Measurements from ENCODE around the gene RETREG3.

Gene RETREG3

GRCh38 chr17:42618442-42619150, 9.4 kb upstream of the RETREG3 start:
- peaks cover 7% of the 10 kb centered on the region for H3K4me1 ChIP-seq (ENCODE audit: control insufficient read depth, insufficient read depth, low read depth, low read length)
- WGBS = 77% methylated on average over 8 of the region's 9 CpGs
- DNase-seq = peak; percentile 25
- H3K4me2 ChIP-seq (ENCODE audit: low read length, poor library complexity, severe bottlenecking) = no peak overlapping the region
- no peak overlapping the region for H3K18ac ChIP-seq (ENCODE audit: low read depth in 1 of 2, low read length in 2 of 2)
- no peak overlapping the region for H4K91ac ChIP-seq (ENCODE audit: low read length)
- H3K9ac ChIP-seq (ENCODE audit: low read length) = no peak overlapping the region
- no peak overlapping the region for H2BK120ac ChIP-seq (ENCODE audit: low read depth, low read length)
- H3K27ac ChIP-seq (ENCODE audit: low read length, poor library complexity, severe bottlenecking) = no peak overlapping the region
- no peak overlapping the region for H2AK5ac ChIP-seq (ENCODE audit: low read length, severe bottlenecking)
- no peak overlapping the region for H2BK15ac ChIP-seq (ENCODE audit: low read depth, poor library complexity, severe bottlenecking)
- H3K36me3 ChIP-seq (ENCODE audit: control insufficient read depth in 1 of 2, insufficient read depth in 2 of 2, low read depth in 1 of 2, low read length in 2 of 2) = peaks cover 23 to 25% of the 10 kb centered on the region in 2 experiments
- no peak overlapping the region for H3K23ac ChIP-seq (ENCODE audit: low read length in 2 of 2)
- H4K8ac ChIP-seq (ENCODE audit: low read length) = no peak overlapping the region
- H3K14ac ChIP-seq (ENCODE audit: low read length in 2 of 2) = no peak overlapping the region
- H2BK5ac ChIP-seq (ENCODE audit: low read depth, low read length, poor library complexity, severe bottlenecking) = no peak overlapping the region
- H3K27me3 ChIP-seq (ENCODE audit: control insufficient read depth in 1 of 2, insufficient read depth in 1 of 2, low read length in 2 of 2) = no peaks in the 10 kb centered on the region
- H3K4ac ChIP-seq (ENCODE audit: low read depth in 1 of 2, low read length in 2 of 2) = no peak overlapping the region
- H2BK12ac ChIP-seq (ENCODE audit: low read length in 2 of 2) = no peak overlapping the region
- no peak overlapping the region for H3K4me3 ChIP-seq (ENCODE audit: insufficient read depth in 1 of 2, low read depth in 1 of 2, low read length in 2 of 2)
- H3K9me3 ChIP-seq (ENCODE audit: control insufficient read depth, low read length) = no peaks in the 10 kb centered on the region
- H3K79me1 ChIP-seq (replicated peaks; ENCODE audit: low read length, poor library complexity, severe bottlenecking) = peaks cover 4% of the 10 kb centered on the region
- no peak overlapping the region for H2AFZ ChIP-seq (ENCODE audit: low read depth, low read length)

- WGBS = 93% methylated on average over 4 of the region's 4 CpGs
- H3K4me1 ChIP-seq (ENCODE audit: control insufficient read depth, insufficient read depth, low read depth, low read length) = peaks cover 7% of the 10 kb centered on the region
- no peak overlapping the region for H3K4me3 ChIP-seq (ENCODE audit: insufficient read depth in 1 of 2, low read depth in 1 of 2, low read length in 2 of 2)
- peaks cover 6% of the 10 kb centered on the region for H3K79me1 ChIP-seq (replicated peaks; ENCODE audit: low read length, poor library complexity, severe bottlenecking)
- H3K9me3 ChIP-seq (ENCODE audit: control insufficient read depth, low read length) = no peaks in the 10 kb centered on the region
- no peak for DNase-seq
- no peak overlapping the region for H4K91ac ChIP-seq (ENCODE audit: low read length)
- no peak overlapping the region for H3K27ac ChIP-seq (ENCODE audit: low read length, poor library complexity, severe bottlenecking)
- H2BK5ac ChIP-seq (ENCODE audit: low read depth, low read length, poor library complexity, severe bottlenecking) = no peak overlapping the region
- H2BK120ac ChIP-seq (ENCODE audit: low read depth, low read length) = no peak overlapping the region
- no peak overlapping the region for H4K8ac ChIP-seq (ENCODE audit: low read length)
- H2AFZ ChIP-seq (ENCODE audit: low read depth, low read length) = no peak overlapping the region
- H3K36me3 ChIP-seq (ENCODE audit: control insufficient read depth in 1 of 2, insufficient read depth in 2 of 2, low read depth in 1 of 2, low read length in 2 of 2) = peaks cover 28 to 31% of the 10 kb centered on the region in 2 experiments
- no peak overlapping the region for H2AK5ac ChIP-seq (ENCODE audit: low read length, severe bottlenecking)
- no peak overlapping the region for H2BK15ac ChIP-seq (ENCODE audit: low read depth, poor library complexity, severe bottlenecking)
- no peak overlapping the region for H2BK12ac ChIP-seq (ENCODE audit: low read length in 2 of 2)
- H3K14ac ChIP-seq (ENCODE audit: low read length in 2 of 2) = no peak overlapping the region
- no peak overlapping the region for H3K18ac ChIP-seq (ENCODE audit: low read depth in 1 of 2, low read length in 2 of 2)
- no peak overlapping the region for H3K4me2 ChIP-seq (ENCODE audit: low read length, poor library complexity, severe bottlenecking)
- H3K9ac ChIP-seq (ENCODE audit: low read length) = no peak overlapping the region
- H3K27me3 ChIP-seq (ENCODE audit: control insufficient read depth in 1 of 2, insufficient read depth in 1 of 2, low read length in 2 of 2) = no peaks in the 10 kb centered on the region
- H3K4ac ChIP-seq (ENCODE audit: low read depth in 1 of 2, low read length in 2 of 2) = no peak overlapping the region
- H3K23ac ChIP-seq (ENCODE audit: low read length in 2 of 2) = no peak overlapping the region
Observed at GRCh38 chr17:42617956-42618431, 8.8 kb upstream of the RETREG3 start.

GRCh38 chr17:42613699-42614295, 4.6 kb upstream of the RETREG3 start:
- H3K36me3 ChIP-seq (ENCODE audit: control insufficient read depth in 1 of 2, insufficient read depth in 2 of 2, low read depth in 1 of 2, low read length in 2 of 2) = peaks cover 39 to 45% of the 10 kb centered on the region in 2 experiments
- H2BK120ac ChIP-seq (ENCODE audit: low read depth, low read length) = no peak overlapping the region
- peaks cover 17% of the 10 kb centered on the region for H3K79me1 ChIP-seq (replicated peaks; ENCODE audit: low read length, poor library complexity, severe bottlenecking)
- no peak overlapping the region for H3K4ac ChIP-seq (ENCODE audit: low read depth in 1 of 2, low read length in 2 of 2)
- H3K4me2 ChIP-seq (ENCODE audit: low read length, poor library complexity, severe bottlenecking) = no peak overlapping the region
- no peak overlapping the region for H3K14ac ChIP-seq (ENCODE audit: low read length in 2 of 2)
- no peak overlapping the region for H2AK5ac ChIP-seq (ENCODE audit: low read length, severe bottlenecking)
- no peak overlapping the region for H3K9ac ChIP-seq (ENCODE audit: low read length)
- H4K91ac ChIP-seq (ENCODE audit: low read length) = no peak overlapping the region
- H4K8ac ChIP-seq (ENCODE audit: low read length) = no peak overlapping the region
- H2AFZ ChIP-seq (ENCODE audit: low read depth, low read length) = no peak overlapping the region
- no peak overlapping the region for H3K23ac ChIP-seq (ENCODE audit: low read length in 2 of 2)
- no peak overlapping the region for H2BK12ac ChIP-seq (ENCODE audit: low read length in 2 of 2)
- peaks cover 14% of the 10 kb centered on the region for H3K4me1 ChIP-seq (ENCODE audit: control insufficient read depth, insufficient read depth, low read depth, low read length)
- H3K27me3 ChIP-seq (ENCODE audit: control insufficient read depth in 1 of 2, insufficient read depth in 1 of 2, low read length in 2 of 2) = no peaks in the 10 kb centered on the region
- no peaks in the 10 kb centered on the region for H3K9me3 ChIP-seq (ENCODE audit: control insufficient read depth, low read length)
- no peak overlapping the region for H2BK15ac ChIP-seq (ENCODE audit: low read depth, poor library complexity, severe bottlenecking)
- H2BK5ac ChIP-seq (ENCODE audit: low read depth, low read length, poor library complexity, severe bottlenecking) = no peak overlapping the region
- no peak overlapping the region for H3K27ac ChIP-seq (ENCODE audit: low read length, poor library complexity, severe bottlenecking)
- DNase-seq = no peak
- WGBS = 98% methylated on average over 15 of the region's 17 CpGs
- H3K18ac ChIP-seq (ENCODE audit: low read depth in 1 of 2, low read length in 2 of 2) = no peak overlapping the region
- no peak overlapping the region for H3K4me3 ChIP-seq (ENCODE audit: insufficient read depth in 1 of 2, low read depth in 1 of 2, low read length in 2 of 2)

- Histone ChIP-seq H3K27me3 (ENCODE audit: control insufficient read depth in 1 of 2, insufficient read depth in 1 of 2, low read length in 2 of 2) (no peaks in the 10 kb centered on the region), H3K23ac (ENCODE audit: low read length in 2 of 2) (no peak overlapping the region), H2AK5ac (ENCODE audit: low read length, severe bottlenecking) (no peak overlapping the region), H4K8ac (ENCODE audit: low read length) (no peak overlapping the region), H3K4me2 (ENCODE audit: low read length, poor library complexity, severe bottlenecking) (no peak overlapping the region), H4K91ac (ENCODE audit: low read length) (no peak overlapping the region), H3K27ac (ENCODE audit: low read length, poor library complexity, severe bottlenecking) (no peak overlapping the region), H2BK12ac (ENCODE audit: low read length in 2 of 2) (no peak overlapping the region), H3K79me1 (replicated peaks; ENCODE audit: low read length, poor library complexity, severe bottlenecking) (peaks cover 17% of the 10 kb centered on the region), H2BK5ac (ENCODE audit: low read depth, low read length, poor library complexity, severe bottlenecking) (no peak overlapping the region), H3K4me1 (ENCODE audit: control insufficient read depth, insufficient read depth, low read depth, low read length) (peaks cover 9% of the 10 kb centered on the region), H3K9ac (ENCODE audit: low read length) (no peak overlapping the region), H3K36me3 (ENCODE audit: control insufficient read depth in 1 of 2, insufficient read depth in 2 of 2, low read depth in 1 of 2, low read length in 2 of 2) (peaks cover 39 to 45% of the 10 kb centered on the region in 2 experiments), H2BK15ac (ENCODE audit: low read depth, poor library complexity, severe bottlenecking) (no peak overlapping the region), H3K4ac (ENCODE audit: low read depth in 1 of 2, low read length in 2 of 2) (no peak overlapping the region), H2BK120ac (ENCODE audit: low read depth, low read length) (no peak overlapping the region), H3K18ac (ENCODE audit: low read depth in 1 of 2, low read length in 2 of 2) (no peak overlapping the region), H3K14ac (ENCODE audit: low read length in 2 of 2) (no peak overlapping the region), H2AFZ (ENCODE audit: low read depth, low read length) (no peak overlapping the region), H3K4me3 (ENCODE audit: insufficient read depth in 1 of 2, low read depth in 1 of 2, low read length in 2 of 2) (no peak overlapping the region), H3K9me3 (ENCODE audit: control insufficient read depth, low read length) (no peaks in the 10 kb centered on the region)
- no peak for DNase-seq
- 93% methylated on average over 4 of the region's 4 CpGs for WGBS
Observed at GRCh38 chr17:42612013-42612412, 2.8 kb upstream of the RETREG3 start.

Measured in mesenchymal stem cell (in vitro differentiated cells and primary cell).